Type B pancreatic cell (in vitro differentiated cells): ENCODE data around the gene THSD4. TPM values are rescaled to one million over a fixed set of nuclear protein-coding genes. Genes with fewer than 3 reads are reported as not detected.
A peak's percentile ranks its signal among the peaks of the same experiment; 100 is the strongest.

Source experiments
- DNase-seq: peaks from one replicate; pipeline ENCODE4 v3.0.0; 2021; ENCODE audit warnings: mixed read lengths; ENCODE audit not compliant: unreplicated experiment; ENCODE audit errors: extremely low spot score
- H3K27ac Mint-ChIP-seq: 2 replicates; pipeline ENCODE4 v1.8.0; 2021; ENCODE audit warnings: mild to moderate bottlenecking, mixed read lengths
- H3K27me3 Mint-ChIP-seq: 2 replicates; pipeline ENCODE4 v1.8.0; 2021; ENCODE audit warnings: mixed read lengths
- H3K36me3 Mint-ChIP-seq: 2 replicates; pipeline ENCODE4 v1.8.0; 2021; ENCODE audit warnings: mixed read lengths
- H3K4me1 Mint-ChIP-seq: one replicate; pipeline ENCODE4 v1.8.0; 2021; ENCODE audit warnings: mixed read lengths; ENCODE audit not compliant: unreplicated experiment
- H3K4me3 Mint-ChIP-seq: 2 replicates; pipeline ENCODE4 v1.8.0; 2021; ENCODE audit warnings: mild to moderate bottlenecking, mixed read lengths
- H3K9me3 Mint-ChIP-seq: 2 replicates; pipeline ENCODE4 v1.8.0; 2021; ENCODE audit warnings: mixed read lengths
- CTCF ChIP-seq: fragments of 200-600 bp; sonication (generic); conservative IDR thresholded peaks from 2 replicates; pipeline ENCODE4 v1.5.0; 2021; ENCODE audit warnings: antibody characterized with exemption, mild to moderate bottlenecking
- total RNA-seq: library from RNA; stranded (reverse); gene quantifications from 2 replicates; pipeline ENCODE4 v1.2.1, GENCODE V29; 2021; ENCODE audit warnings: low replicate concordance

Gene THSD4
- total RNA-seq, 1 donor from 2014 or later, result 43.3 TPM

GRCh38 chr15:71335591-71335990 is 220.3 kb downstream of the THSD4 start:
- Mint-ChIP-seq H3K9me3 (peaks cover 5% of the 10 kb centered on the region), H3K4me1 (peaks cover 49% of the 10 kb centered on the region), H3K27me3 (no peaks in the 10 kb centered on the region), H3K4me3 (no peak overlapping the region), H3K27ac (no peak overlapping the region), H3K36me3 (no peaks in the 10 kb centered on the region)
- DNase-seq, result no peak
- no peak for TF ChIP-seq CTCF

GRCh38 chr15:71336671-71337070 is 221.4 kb downstream of the THSD4 start:
- Mint-ChIP-seq H3K9me3 (peaks cover 5% of the 10 kb centered on the region), H3K27ac (peak overlapping the region; percentile 85), H3K27me3 (no peaks in the 10 kb centered on the region), H3K36me3 (no peaks in the 10 kb centered on the region), H3K4me3 (peak overlapping the region; percentile 60), H3K4me1 (peaks cover 44% of the 10 kb centered on the region)
- DNase-seq, result no peak
- no peak for TF ChIP-seq CTCF

- Mint-ChIP-seq H3K4me1 (peaks cover 44% of the 10 kb centered on the region), H3K4me3 (peak overlapping the region; percentile 60), H3K36me3 (no peaks in the 10 kb centered on the region), H3K9me3 (peaks cover 5% of the 10 kb centered on the region), H3K27ac (peak overlapping the region; percentile 85), H3K27me3 (no peaks in the 10 kb centered on the region)
- no peak for DNase-seq
- TF ChIP-seq CTCF, result no peak
Observed at GRCh38 chr15:71337197-71337845, 222.1 kb downstream of the THSD4 start.

- peak overlapping the region; percentile 27 for H3K4me3 Mint-ChIP-seq
- peak overlapping the region; percentile 57 for H3K27ac Mint-ChIP-seq
- H3K36me3 Mint-ChIP-seq, result no peaks in the 10 kb centered on the region
- TF ChIP-seq CTCF, result no peak
- H3K4me1 Mint-ChIP-seq, result peaks cover 44% of the 10 kb centered on the region
- peaks cover 5% of the 10 kb centered on the region for H3K9me3 Mint-ChIP-seq
- H3K27me3 Mint-ChIP-seq, result no peaks in the 10 kb centered on the region
- DNase-seq, result no peak
Observed at GRCh38 chr15:71338265-71338664, 223.0 kb downstream of the THSD4 start.

- H3K9me3 Mint-ChIP-seq, result peaks cover 5% of the 10 kb centered on the region
- no peaks in the 10 kb centered on the region for H3K36me3 Mint-ChIP-seq
- H3K4me3 Mint-ChIP-seq, result peak overlapping the region; percentile 27
- no peaks in the 10 kb centered on the region for H3K27me3 Mint-ChIP-seq
- DNase-seq, result no peak
- peaks cover 40% of the 10 kb centered on the region for H3K4me1 Mint-ChIP-seq
- no peak for TF ChIP-seq CTCF
- no peak overlapping the region for H3K27ac Mint-ChIP-seq
Observed at GRCh38 chr15:71338827-71339542, 223.7 kb downstream of the THSD4 start.
